ENCODE data around the gene MAP2K6. TPM values are rescaled to one million over a fixed set of nuclear protein-coding genes. Genes with fewer than 3 reads are reported as not detected.

The MAP2K6 gene
- total and polyA plus RNA-seq, 2 donors (not counting 3 experiments of a cell fraction or from before 2014, with no cell fraction given), result 5.9 to 13.9 TPM

GRCh38 chr17:69428252-69428980, 13.9 kb downstream of the MAP2K6 start:
- H3K27ac ChIP-seq (ENCODE audit: insufficient read depth, low read depth, low read length), result no peak overlapping the region
- dilution Hi-C loops (cut with MboI; ENCODE audit: extremely low pct_ligation_motif_present, low sequenced_read_pairs), result no loop called here
- ChIA-PET CTCF (interaction anchor here (1.4 kb wide), 1 partner anchor 23 kb away, joined by 3 read pairs; no protein-coding TSS in a partner anchor), POLR2A (no interaction called here)
- no peaks in the 10 kb centered on the region for H3K79me2 ChIP-seq (ENCODE audit: control insufficient read depth, insufficient read depth, low read length)
- no TSS peak for BruUV-seq (replicated peaks)
- no peak overlapping the region for H3K4me3 ChIP-seq (replicated peaks in 1 of 3; ENCODE audit: insufficient read depth in 1 of 3, low read depth in 1 of 3, low read length in 3 of 3)
- H3K27me3 ChIP-seq (ENCODE audit: control insufficient read depth in 2 of 2, insufficient read depth in 2 of 2, low read length in 2 of 2), result no peaks in the 10 kb centered on the region
- no peaks in the 10 kb centered on the region for H3K36me3 ChIP-seq (ENCODE audit: control insufficient read depth in 2 of 2, extremely low read depth in 1 of 2, insufficient read depth in 2 of 2, low read length in 2 of 2)
- no peak overlapping the region for H3K4me2 ChIP-seq (ENCODE audit: insufficient read depth, low read length)
- DNase-seq (ENCODE audit: low read depth, low spot score) (no peak), FAIRE-seq (no peak)
- H4K20me1 ChIP-seq (replicated peaks; ENCODE audit: control insufficient read depth, extremely low read depth, insufficient read depth, low read length), result no peaks in the 10 kb centered on the region
- intact Hi-C loops (cut with micrococcal nuclease), result no loop called here
- H3K9me1 ChIP-seq (replicated peaks; ENCODE audit: control insufficient read depth, extremely low read depth, insufficient read depth, low read length), result no peaks in the 10 kb centered on the region
- H3K9me3 ChIP-seq (replicated peaks; ENCODE audit: control insufficient read depth, insufficient read depth, low read length), result no peaks in the 10 kb centered on the region
- H3K9ac ChIP-seq (replicated peaks; ENCODE audit: extremely low read depth, insufficient read depth, low read length), result no peak overlapping the region
- H2AFZ ChIP-seq (ENCODE audit: low read depth, low read length), result no peak overlapping the region
- TF ChIP-seq POLR2A (IDR thresholded peaks at IDR 0.05; ENCODE audit: low read depth, low read length), result no peak
- peaks cover 30% of the 10 kb centered on the region for H3K4me1 ChIP-seq (ENCODE audit: control insufficient read depth, extremely low read depth, insufficient read depth, low read length)

GRCh38 chr17:69430488-69430887, 16.0 kb downstream of the MAP2K6 start:
- TF ChIP-seq POLR2AphosphoS5 (IDR thresholded peaks at IDR 0.05; ENCODE audit: insufficient read depth, low read depth, low read length) (peak; percentile 35), FOS (IDR thresholded peaks at IDR 0.05; ENCODE audit: borderline replicate concordance, insufficient read depth, low read length) (peak; percentile 48), JUN (IDR thresholded peaks at IDR 0.05; ENCODE audit: borderline replicate concordance, insufficient read depth, insufficient read length, low read depth) (no peak)
- H3K4me3 ChIP-seq (replicated peaks in 1 of 3; ENCODE audit: insufficient read depth in 1 of 3, low read depth in 1 of 3, low read length in 3 of 3), result no peak overlapping the region
- ChIA-PET POLR2A (interaction anchor here (1.1 kb wide), 1 partner anchor 16 kb away, joined by 4 read pairs; the partner anchor contains the start of gene MAP2K6), CTCF (interaction anchor here (0.7 to 2.1 kb wide), 9 partner anchors 8 to 95 kb away, joined by 3 to 7 read pairs (median 5); no protein-coding TSS in a partner anchor)
- DNase-seq (ENCODE audit: low read depth, low spot score), result peak; percentile 80
- BruUV-seq (replicated peaks), result no TSS peak
- H3K9me1 ChIP-seq (replicated peaks; ENCODE audit: control insufficient read depth, extremely low read depth, insufficient read depth, low read length), result no peaks in the 10 kb centered on the region
- peak overlapping the region; percentile 27 for H3K4me2 ChIP-seq (ENCODE audit: insufficient read depth, low read length)
- peaks cover 27% of the 10 kb centered on the region for H3K4me1 ChIP-seq (ENCODE audit: control insufficient read depth, extremely low read depth, insufficient read depth, low read length)
- H3K9ac ChIP-seq (replicated peaks; ENCODE audit: extremely low read depth, insufficient read depth, low read length), result no peak overlapping the region
- dilution Hi-C loops (cut with MboI; ENCODE audit: extremely low pct_ligation_motif_present, low sequenced_read_pairs), result no loop called here
- H3K27ac ChIP-seq (ENCODE audit: insufficient read depth, low read depth, low read length), result peak overlapping the region; percentile 23
- intact Hi-C loops (cut with micrococcal nuclease), result loop anchor here (2.0 kb wide), 1 partner anchor 18 kb away; no protein-coding TSS in a partner anchor
- H3K79me2 ChIP-seq (ENCODE audit: control insufficient read depth, insufficient read depth, low read length), result no peaks in the 10 kb centered on the region
- no peaks in the 10 kb centered on the region for H3K9me3 ChIP-seq (replicated peaks; ENCODE audit: control insufficient read depth, insufficient read depth, low read length)
- peak; percentile 83 for FAIRE-seq
- no peaks in the 10 kb centered on the region for H3K36me3 ChIP-seq (ENCODE audit: control insufficient read depth in 2 of 2, extremely low read depth in 1 of 2, insufficient read depth in 2 of 2, low read length in 2 of 2)
- peak overlapping the region; percentile 77 for H2AFZ ChIP-seq (ENCODE audit: low read depth, low read length)
- no peaks in the 10 kb centered on the region for H3K27me3 ChIP-seq (ENCODE audit: control insufficient read depth in 2 of 2, insufficient read depth in 2 of 2, low read length in 2 of 2)
- H4K20me1 ChIP-seq (replicated peaks; ENCODE audit: control insufficient read depth, extremely low read depth, insufficient read depth, low read length), result no peaks in the 10 kb centered on the region

All from endothelial cell of umbilical vein (primary cell).